Kidney capillary endothelial cell (primary cell): Measurements from ENCODE around the gene MYH7.

Experiments used
- DNase-seq: peaks from one replicate; pipeline ENCODE4 v3.0.0-alpha.2; 2018; ENCODE audit warnings: low spot score

MYH7 gene

DNA sequence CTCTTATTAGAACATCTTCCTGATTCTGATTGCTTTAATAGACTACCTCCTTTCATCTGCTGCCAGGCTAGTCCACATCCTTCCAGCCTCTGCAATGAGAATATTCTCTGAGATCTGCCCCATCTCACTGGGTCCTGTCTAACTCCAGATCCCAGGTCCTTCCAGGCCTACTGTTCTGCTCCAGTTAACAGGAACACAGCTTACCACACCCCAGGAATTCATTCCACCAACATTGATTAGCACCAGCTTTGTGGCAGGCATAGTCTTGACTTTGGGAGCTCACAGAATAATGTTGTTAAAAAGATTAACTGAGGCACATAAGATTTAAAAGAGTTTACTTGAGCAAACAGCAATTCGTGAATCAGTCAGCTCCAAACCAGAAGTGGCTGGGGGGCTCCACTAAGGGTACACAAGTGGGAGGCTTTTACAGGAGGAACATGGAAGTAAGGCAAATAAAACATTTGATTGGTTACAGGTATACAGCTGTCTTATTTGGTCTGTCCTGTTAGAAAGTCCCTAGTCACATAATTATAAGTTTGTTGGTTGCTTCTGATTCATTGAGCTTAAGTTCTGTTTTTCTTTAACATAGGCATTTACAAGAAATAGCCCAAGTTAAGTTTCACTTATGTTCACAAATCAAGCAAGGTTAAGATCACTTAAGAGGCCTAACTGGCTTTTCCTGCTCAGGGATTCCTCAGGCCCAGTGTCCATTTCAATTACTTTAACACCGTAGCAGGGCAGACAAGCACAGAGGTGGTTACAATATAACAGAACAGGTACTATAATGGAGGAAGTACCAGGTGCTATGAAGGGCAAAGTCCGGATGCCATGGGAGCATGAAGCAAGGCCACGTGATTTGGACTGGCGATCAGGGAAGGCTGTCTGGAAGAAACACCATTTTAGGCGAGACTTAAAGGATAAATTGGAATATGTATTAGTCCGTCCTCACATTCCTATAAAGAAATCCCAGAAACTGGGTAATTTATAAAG is 12.2 kb upstream of the MYH7 start:
- no peak for DNase-seq

GRCh38 chr14:23446291-23446851 is 10.9 kb upstream of the MYH7 start:
- no peak for DNase-seq

- no peak for DNase-seq
These were observed 10.3 kb upstream of the MYH7 start for GRCh38 chr14:23445773-23446172.

GRCh38 chr14:23444314-23444713 is 8.9 kb upstream of the MYH7 start:
- no peak for DNase-seq

DNA sequence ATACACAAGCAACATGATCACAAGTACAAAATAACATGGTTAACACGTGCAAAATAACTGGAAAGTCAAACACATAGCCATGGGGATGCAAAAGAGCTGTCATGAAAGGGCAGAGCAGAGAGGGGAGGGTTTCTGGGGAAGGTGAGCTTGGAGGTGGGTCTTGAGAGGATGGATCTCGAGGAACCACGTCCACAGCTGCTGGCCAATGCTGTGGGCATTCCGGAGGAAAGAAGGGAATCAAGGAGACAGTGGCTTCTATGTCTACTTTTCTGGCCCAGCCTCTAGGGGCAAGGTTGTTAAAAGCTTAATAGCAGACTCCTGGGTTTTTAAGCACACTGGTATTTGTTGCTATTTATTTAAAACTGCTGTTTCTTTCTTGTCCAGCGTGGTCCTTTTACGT is 8.4 kb upstream of the MYH7 start:
- DNase-seq: no peak

- DNase-seq: no peak
These were observed 8.0 kb upstream of the MYH7 start for GRCh38 chr14:23443411-23443812.

DNA sequence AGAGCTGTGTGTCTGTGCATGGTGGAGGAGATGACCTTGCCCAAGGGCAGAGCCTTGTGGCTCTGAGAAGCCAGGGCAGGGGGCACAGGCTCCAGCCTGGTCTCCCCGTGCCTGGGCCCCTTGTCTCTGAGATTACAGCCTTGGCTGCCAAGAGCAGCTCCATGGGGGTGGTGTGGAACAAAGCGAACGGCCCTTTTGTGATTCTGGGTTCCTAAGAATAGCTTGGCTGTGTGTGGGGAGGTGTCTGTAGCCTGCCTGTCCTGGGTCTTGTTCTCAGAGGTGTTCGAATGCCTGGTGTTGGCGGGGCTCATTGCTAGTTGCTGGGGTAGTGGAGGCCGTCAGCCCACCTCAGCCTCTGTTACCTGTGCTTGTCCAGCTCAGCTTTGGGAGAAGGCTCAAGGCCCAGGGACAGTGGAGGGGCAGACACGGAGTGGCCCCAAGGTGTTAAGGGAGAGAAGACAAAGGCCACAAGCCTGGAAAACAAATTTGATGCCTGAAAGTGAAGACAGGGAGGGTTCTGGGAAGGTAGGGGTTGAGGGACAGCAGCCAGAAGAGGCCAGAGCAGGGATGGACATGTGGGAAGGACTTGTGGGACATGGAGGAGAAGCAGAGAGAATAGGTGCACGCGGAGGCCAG is 7.4 kb upstream of the MYH7 start:
- DNase-seq: no peak

- DNase-seq: no peak
These were observed 5.6 kb upstream of the MYH7 start for GRCh38 chr14:23441076-23441475.

DNA sequence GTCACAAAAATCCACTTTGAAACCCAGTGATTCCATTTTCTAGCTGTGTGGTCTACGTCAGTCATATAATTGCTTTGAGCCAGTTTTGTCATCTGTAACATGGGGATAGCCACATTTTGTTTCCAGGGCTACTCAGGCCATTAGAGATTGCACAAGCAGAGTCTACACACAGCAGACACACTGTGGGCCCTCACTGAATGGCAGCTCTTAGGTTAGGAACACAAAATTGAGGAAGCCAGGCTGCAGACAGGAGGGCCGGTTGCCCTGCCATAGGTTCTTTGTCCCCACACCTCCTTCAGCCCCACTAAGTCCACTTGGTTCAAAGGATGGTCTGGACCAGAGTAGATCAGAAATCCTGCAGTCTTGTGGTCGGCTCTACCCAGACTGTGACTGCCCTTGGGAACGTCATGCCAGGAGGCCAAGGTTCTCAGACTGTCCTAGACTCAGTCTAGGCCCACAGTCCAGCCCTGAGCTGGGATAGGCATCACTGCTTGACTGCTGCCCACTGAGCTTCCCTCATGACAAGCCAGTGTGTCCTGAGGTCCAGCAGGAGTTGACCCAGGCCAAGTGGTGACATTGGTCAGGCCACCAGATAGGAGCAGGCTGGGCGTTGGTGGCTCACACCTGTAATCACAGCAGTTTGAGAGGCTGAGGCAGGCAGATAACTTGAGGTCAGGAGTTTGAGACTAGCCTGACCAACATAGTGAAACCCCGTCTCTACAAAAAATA is 3.8 kb upstream of the MYH7 start:
- no peak for DNase-seq

DNA sequence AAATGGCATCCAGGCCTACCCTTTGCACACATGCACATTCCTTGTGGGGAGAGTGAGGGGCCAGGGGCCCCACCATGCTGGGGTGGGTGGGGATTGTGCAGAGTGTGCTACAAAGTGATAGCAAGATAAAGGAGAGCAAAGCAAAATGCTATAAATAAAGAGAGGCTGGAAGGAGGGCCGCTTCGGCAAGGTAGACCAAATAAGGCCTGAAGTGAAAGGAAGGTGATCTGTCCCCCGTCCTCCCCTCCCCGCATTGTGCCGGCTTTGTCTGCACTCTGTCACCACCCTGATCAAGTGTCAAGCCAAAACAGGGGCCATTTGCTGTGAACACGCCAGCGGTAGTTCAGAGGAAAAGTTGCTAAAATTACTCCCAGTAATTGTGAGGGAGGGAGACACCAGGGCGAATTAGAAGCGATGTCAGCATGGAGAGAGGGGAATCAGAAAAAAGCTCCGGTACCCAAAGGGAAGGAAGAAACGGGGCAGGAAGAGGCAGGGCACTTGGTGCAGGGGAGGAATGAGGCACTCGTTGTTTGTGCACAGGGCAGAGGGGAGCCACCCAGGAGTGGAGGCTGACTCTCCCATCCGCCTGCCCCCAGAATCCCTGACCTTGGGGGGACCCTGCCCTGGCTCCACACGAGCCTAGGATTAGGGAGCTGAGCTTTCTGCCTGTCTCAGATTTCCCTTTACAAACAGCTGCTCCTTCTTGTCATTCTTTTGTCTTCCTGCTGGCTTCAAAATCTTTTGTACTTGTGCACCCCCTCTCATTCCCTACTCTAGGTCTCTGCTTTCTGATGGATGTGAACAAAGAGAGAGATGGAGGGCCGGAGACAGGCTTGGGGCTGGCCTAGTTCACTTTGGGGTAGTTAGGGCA is 2.9 kb upstream of the MYH7 start:
- no peak for DNase-seq

- no peak for DNase-seq
These were observed 2.0 kb upstream of the MYH7 start for GRCh38 chr14:23437133-23438100.

DNA sequence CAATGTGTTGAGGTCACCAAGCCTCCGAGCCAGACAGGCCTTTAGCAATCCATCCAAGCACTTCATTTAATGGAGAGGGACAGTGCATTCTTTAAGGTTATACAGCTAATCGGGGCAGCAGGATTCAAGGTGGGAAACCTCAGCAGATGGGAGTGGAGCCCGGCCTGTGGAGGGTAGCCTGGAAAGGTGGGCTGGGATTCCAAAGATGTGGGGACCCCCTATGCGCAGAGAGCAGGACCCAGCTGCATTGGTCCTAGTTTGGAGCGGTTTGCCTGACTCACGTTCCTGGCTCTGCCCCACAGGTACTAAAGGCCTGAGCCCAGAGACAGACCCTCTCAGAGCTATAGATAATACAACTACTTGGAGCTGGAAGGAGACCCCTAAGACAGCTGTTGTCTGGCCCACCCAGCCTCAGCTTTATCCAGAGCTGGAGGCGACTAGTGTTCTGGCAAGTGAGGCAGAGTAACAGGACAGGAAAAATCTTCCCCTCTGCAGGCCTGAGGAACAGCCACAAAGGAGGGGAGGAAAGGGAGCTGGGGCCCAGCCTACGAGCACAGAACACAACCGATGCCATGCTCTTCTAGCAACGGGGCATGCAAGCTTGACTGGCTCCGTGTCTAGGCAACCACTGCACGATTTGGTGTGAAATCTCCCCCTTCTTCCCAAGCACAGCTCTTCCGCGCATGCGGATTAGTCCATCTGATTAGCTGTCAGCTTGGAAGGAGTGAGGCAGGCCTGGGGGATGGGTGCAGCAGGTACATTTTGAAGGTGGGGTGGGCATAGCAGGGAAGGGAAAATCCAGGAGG is 1.1 kb upstream of the MYH7 start:
- no peak for DNase-seq

DNA sequence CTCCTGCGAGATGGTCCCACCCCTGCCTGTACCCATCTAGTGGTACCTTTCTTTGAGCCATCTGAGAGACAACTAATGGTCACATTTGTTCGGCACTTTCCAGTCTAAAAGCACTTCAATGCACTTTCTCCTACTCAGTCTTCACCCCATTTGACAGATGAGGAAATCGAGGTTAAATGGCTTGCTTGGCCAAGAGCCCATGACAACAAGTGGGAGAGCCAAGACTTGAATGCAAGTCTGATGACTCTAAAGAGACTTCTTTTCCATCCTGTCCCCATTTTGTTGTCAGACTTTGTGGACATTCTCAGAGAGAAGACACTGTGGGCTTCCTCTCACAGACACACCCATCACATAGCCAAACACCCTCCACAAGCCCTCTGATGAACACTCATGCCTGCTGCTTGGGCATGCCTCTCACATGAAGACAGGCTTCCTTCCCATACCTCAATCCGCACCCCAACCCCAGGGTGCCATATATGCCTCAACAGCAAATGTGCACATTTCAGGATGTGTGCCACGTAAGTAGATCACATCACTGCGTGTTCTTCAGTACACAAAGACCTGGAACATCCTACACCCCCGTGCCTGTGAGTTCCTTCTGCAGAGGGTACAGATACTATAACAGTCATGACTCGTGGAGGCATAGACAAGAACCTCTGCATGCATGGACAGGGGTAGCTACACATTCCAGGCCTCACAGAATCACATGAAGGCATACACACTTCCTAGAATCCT is 805 bp downstream of the MYH7 start:
- DNase-seq: no peak

- DNase-seq: no peak
These were observed 2.0 kb downstream of the MYH7 start for GRCh38 chr14:23433457-23433856.

DNA sequence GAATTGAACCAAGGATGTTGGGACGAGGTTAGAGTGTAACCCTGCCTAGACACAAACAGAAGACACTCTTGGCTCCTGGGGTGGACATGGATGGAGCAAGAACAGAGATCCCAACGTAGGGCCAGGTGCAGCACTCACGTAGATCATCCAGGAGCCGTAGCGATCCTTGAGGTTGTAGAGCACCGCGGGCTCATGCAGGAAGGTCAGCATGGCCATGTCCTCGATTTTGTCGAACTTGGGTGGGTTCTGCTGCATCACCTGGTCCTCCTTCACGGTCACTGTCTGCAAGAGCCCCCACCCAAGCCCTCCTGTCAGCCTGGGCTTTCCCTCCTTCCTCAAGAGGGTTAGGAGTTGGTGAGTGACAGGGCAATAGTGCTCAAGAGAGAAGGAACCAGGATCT is 2.5 kb downstream of the MYH7 start:
- no peak for DNase-seq

DNA sequence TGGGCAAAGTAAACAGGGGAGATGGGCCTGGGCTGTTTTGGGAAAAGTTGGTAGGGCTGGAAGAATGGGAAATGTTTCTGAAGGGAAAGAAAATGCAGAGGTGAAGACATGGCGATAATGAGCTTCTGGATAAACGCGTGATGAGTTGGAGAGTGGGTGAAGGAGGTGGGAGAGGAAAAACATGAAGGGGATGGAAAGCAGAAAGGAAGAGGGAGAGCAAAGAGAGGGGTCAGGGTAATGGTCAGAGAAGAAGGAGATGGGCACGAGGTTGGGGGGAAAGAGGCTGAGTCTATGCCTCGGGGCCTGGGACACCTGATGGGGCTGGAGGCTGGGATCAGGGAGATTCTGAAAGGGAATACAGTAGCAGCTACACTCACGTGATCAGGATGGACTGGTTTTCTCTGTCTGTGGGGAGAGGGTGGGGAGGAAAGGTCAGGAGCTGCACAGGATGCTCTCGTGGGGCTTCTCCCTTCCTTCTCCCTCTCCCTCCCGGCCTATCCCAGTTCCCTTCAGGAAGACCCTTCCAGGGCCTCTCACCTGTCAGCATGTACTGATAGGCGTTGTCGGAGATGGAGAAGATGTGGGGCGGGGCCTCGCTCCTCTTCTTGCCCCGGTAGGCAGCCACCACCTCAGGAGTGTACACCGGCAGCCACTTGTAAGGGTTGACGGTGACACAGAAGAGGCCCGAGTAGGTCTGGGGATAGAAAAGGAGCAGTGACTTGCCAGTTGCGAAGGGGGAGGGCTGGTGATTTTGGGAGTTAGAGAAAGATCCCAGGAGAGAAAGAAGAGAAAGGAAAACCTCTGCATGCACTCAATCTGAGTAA is 3.1 kb downstream of the MYH7 start:
- DNase-seq: no peak

DNA sequence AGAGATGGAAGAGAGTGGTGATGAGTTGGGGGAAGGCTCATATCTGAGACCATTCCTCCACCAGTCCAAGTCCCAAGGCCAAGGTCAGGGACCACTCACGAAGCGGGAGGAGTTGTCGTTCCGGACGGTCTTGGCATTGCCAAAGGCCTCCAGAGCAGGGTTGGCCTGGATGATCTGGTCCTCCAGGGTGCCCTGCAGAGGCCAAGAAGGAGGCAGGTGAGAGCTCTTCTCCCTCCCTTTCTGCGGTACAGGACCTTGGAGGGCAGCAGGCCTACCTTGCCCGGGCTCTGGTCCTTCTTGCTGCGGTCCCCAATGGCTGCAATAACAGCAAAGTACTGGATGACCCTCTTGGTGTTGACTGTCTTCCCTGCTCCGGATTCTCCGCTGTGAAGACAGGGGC is 4.0 kb downstream of the MYH7 start:
- no peak for DNase-seq

DNA sequence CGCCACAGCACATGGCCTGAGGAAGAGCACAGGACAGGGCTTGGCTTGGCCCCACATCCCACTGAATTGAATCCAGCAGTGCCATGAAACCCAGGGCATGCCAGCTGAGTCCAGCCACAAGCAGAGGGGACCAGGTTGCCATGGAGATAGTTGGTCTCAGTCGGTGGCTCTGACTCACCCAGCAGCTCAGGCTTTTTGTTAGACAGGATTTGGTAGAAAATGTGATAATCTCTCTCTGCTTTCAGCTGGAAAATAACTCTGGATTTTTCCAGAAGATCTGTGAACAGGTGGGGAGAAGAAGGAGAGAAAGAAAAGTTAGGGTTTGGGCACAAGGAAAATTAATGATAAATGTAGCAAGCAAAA is 4.8 kb downstream of the MYH7 start:
- DNase-seq: peak; percentile 7
